ENCODE measurements around the gene IMMP2L.

The IMMP2L gene

GRCh38 chr7:111438369-111439289, 123.7 kb downstream of the IMMP2L start:
- Histone ChIP-seq H3K9ac (ENCODE audit: low read depth, low read length) (no peak overlapping the region), H3K27me3 (ENCODE audit: control insufficient read depth, insufficient read depth, low read length) (no peaks in the 10 kb centered on the region), H3K36me3 (ENCODE audit: control insufficient read depth, insufficient read depth, low read length) (no peaks in the 10 kb centered on the region), H3K4me3 (ENCODE audit: low read depth, low read length) (no peak overlapping the region), H3K9me3 (ENCODE audit: control insufficient read depth, insufficient read depth, low read length) (no peaks in the 10 kb centered on the region), H3K4me1 (ENCODE audit: control insufficient read depth, insufficient read depth, low read length) (no peaks in the 10 kb centered on the region)

DNA sequence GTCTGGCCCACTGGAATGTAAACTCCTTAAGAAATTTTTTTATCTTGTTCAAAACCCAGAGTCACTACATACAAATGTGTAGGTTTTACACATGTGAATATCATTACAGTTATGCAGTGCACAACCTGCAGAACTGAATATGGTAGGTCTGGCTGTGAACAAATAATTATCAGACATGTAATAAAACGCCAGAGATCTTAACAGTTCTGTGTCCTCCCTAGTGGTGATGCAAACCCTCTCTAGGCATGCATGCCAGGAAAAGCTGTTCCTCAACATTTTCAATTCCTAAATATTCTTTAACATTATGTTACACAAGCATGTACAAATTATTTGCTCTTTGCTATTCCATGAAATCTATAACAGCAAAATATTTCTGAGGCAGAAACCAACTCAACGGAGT, 124.6 kb downstream of the IMMP2L start:
- Histone ChIP-seq H3K4me1 (ENCODE audit: control insufficient read depth, insufficient read depth, low read length) (no peaks in the 10 kb centered on the region), H3K36me3 (ENCODE audit: control insufficient read depth, insufficient read depth, low read length) (no peaks in the 10 kb centered on the region), H3K9me3 (ENCODE audit: control insufficient read depth, insufficient read depth, low read length) (no peaks in the 10 kb centered on the region), H3K9ac (ENCODE audit: low read depth, low read length) (no peak overlapping the region), H3K4me3 (ENCODE audit: low read depth, low read length) (no peak overlapping the region), H3K27me3 (ENCODE audit: control insufficient read depth, insufficient read depth, low read length) (no peaks in the 10 kb centered on the region)

GRCh38 chr7:111436608-111437007, 125.7 kb downstream of the IMMP2L start:
- no peaks in the 10 kb centered on the region for H3K9me3 ChIP-seq (ENCODE audit: control insufficient read depth, insufficient read depth, low read length)
- no peaks in the 10 kb centered on the region for H3K36me3 ChIP-seq (ENCODE audit: control insufficient read depth, insufficient read depth, low read length)

GRCh38 chr7:111433426-111433825, 128.9 kb downstream of the IMMP2L start:
- Histone ChIP-seq H3K9ac (ENCODE audit: low read depth, low read length) (no peak overlapping the region), H3K4me1 (ENCODE audit: control insufficient read depth, insufficient read depth, low read length) (no peaks in the 10 kb centered on the region), H3K9me3 (ENCODE audit: control insufficient read depth, insufficient read depth, low read length) (no peaks in the 10 kb centered on the region), H3K27me3 (ENCODE audit: control insufficient read depth, insufficient read depth, low read length) (no peaks in the 10 kb centered on the region), H3K36me3 (ENCODE audit: control insufficient read depth, insufficient read depth, low read length) (no peaks in the 10 kb centered on the region), H3K4me3 (ENCODE audit: low read depth, low read length) (no peak overlapping the region)

More at GRCh38 chr7:111436608-111437007, 125.7 kb downstream of the IMMP2L start:
- H3K4me1 ChIP-seq (ENCODE audit: control insufficient read depth, insufficient read depth, low read length), result no peaks in the 10 kb centered on the region
- no peaks in the 10 kb centered on the region for H3K27me3 ChIP-seq (ENCODE audit: control insufficient read depth, insufficient read depth, low read length)
- no peak overlapping the region for H3K4me3 ChIP-seq (ENCODE audit: low read depth, low read length)
- H3K9ac ChIP-seq (ENCODE audit: low read depth, low read length), result no peak overlapping the region

- Histone ChIP-seq H3K4me1 (ENCODE audit: control insufficient read depth, insufficient read depth, low read length) (no peaks in the 10 kb centered on the region), H3K27me3 (ENCODE audit: control insufficient read depth, insufficient read depth, low read length) (no peaks in the 10 kb centered on the region), H3K36me3 (ENCODE audit: control insufficient read depth, insufficient read depth, low read length) (no peaks in the 10 kb centered on the region), H3K9me3 (ENCODE audit: control insufficient read depth, insufficient read depth, low read length) (no peaks in the 10 kb centered on the region), H3K4me3 (ENCODE audit: low read depth, low read length) (no peak overlapping the region), H3K9ac (ENCODE audit: low read depth, low read length) (no peak overlapping the region)
Measured at GRCh38 chr7:111429781-111430180, 132.5 kb downstream of the IMMP2L start.

DNA sequence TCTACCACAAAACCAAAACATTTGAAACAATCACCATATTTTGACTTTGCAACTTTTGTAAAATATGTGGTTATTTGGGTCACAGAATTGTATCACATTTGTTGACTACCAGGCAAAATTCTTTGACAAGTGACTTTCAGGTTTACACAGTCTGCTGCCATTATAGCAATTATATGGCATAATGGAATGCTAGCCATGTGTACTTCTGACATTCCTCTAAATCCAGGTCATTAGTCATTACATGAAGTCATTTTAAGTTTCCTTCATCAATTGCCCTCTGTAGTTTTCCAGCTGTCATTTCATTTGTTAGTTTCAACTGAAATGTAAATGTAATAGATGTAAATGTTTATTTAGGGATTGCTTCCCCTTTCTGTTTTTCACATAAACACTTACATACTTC, 137.5 kb downstream of the IMMP2L start:
- no peaks in the 10 kb centered on the region for H3K36me3 ChIP-seq (ENCODE audit: control insufficient read depth, insufficient read depth, low read length)

DNA sequence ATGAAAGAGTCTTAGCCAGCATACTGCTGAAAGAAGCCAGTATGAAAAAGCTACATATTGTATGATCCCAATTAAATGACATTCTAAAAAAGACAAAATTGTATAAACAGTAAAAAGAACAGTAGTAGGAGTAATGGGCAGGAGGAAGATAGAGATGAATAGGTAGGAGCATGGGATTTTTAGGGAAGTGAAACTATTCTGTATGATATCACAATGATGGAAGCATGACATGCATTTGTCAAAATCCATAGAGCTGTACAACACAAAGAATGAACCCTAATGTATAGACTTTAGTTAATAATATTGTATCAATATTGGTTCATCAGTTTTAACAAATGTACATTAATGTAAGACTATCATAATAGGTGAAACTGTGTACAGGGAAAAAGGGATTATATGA, 147.9 kb downstream of the IMMP2L start:
- Histone ChIP-seq H3K4me1 (ENCODE audit: control insufficient read depth, insufficient read depth, low read length) (peaks cover 2% of the 10 kb centered on the region), H3K4me3 (ENCODE audit: low read depth, low read length) (no peak overlapping the region), H3K9ac (ENCODE audit: low read depth, low read length) (no peak overlapping the region), H3K27me3 (ENCODE audit: control insufficient read depth, insufficient read depth, low read length) (no peaks in the 10 kb centered on the region), H3K9me3 (ENCODE audit: control insufficient read depth, insufficient read depth, low read length) (no peaks in the 10 kb centered on the region), H3K36me3 (ENCODE audit: control insufficient read depth, insufficient read depth, low read length) (no peaks in the 10 kb centered on the region)

More for the DNA sequence above, 137.5 kb downstream of the IMMP2L start:
- H3K27me3 ChIP-seq (ENCODE audit: control insufficient read depth, insufficient read depth, low read length), result no peaks in the 10 kb centered on the region
- no peak overlapping the region for H3K9ac ChIP-seq (ENCODE audit: low read depth, low read length)
- H3K4me1 ChIP-seq (ENCODE audit: control insufficient read depth, insufficient read depth, low read length), result no peaks in the 10 kb centered on the region
- no peak overlapping the region for H3K4me3 ChIP-seq (ENCODE audit: low read depth, low read length)
- no peaks in the 10 kb centered on the region for H3K9me3 ChIP-seq (ENCODE audit: control insufficient read depth, insufficient read depth, low read length)

GRCh38 chr7:111413739-111414138, 148.6 kb downstream of the IMMP2L start:
- no peak overlapping the region for H3K4me3 ChIP-seq (ENCODE audit: low read depth, low read length)
- no peaks in the 10 kb centered on the region for H3K9me3 ChIP-seq (ENCODE audit: control insufficient read depth, insufficient read depth, low read length)
- H3K9ac ChIP-seq (ENCODE audit: low read depth, low read length), result no peak overlapping the region
- H3K27me3 ChIP-seq (ENCODE audit: control insufficient read depth, insufficient read depth, low read length), result no peaks in the 10 kb centered on the region
- H3K4me1 ChIP-seq (ENCODE audit: control insufficient read depth, insufficient read depth, low read length), result peaks cover 2% of the 10 kb centered on the region
- H3K36me3 ChIP-seq (ENCODE audit: control insufficient read depth, insufficient read depth, low read length), result no peaks in the 10 kb centered on the region

DNA sequence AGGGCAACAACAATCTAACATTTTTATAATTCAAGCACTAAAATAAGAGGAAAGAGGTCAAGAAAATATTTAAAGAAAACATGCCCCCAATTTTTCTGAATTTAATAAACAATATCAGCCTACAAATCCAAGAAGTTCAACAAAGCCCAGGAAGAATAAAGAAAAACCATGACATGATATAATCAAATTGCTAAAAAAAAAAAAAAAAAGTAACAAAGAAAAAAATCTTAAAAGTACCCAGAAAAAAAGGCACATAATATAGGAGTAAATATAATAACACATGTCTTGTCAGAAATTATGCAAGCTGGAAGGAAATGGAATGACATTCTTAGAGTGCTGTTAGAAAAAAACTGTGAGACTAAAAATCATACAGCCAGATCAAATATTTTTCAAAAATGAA, 151.4 kb downstream of the IMMP2L start:
- no peaks in the 10 kb centered on the region for H3K9me3 ChIP-seq (ENCODE audit: control insufficient read depth, insufficient read depth, low read length)
- no peaks in the 10 kb centered on the region for H3K27me3 ChIP-seq (ENCODE audit: control insufficient read depth, insufficient read depth, low read length)
- no peaks in the 10 kb centered on the region for H3K36me3 ChIP-seq (ENCODE audit: control insufficient read depth, insufficient read depth, low read length)
- H3K4me3 ChIP-seq (ENCODE audit: low read depth, low read length), result no peak overlapping the region
- H3K4me1 ChIP-seq (ENCODE audit: control insufficient read depth, insufficient read depth, low read length), result peaks cover 2% of the 10 kb centered on the region
- no peak overlapping the region for H3K9ac ChIP-seq (ENCODE audit: low read depth, low read length)

DNA sequence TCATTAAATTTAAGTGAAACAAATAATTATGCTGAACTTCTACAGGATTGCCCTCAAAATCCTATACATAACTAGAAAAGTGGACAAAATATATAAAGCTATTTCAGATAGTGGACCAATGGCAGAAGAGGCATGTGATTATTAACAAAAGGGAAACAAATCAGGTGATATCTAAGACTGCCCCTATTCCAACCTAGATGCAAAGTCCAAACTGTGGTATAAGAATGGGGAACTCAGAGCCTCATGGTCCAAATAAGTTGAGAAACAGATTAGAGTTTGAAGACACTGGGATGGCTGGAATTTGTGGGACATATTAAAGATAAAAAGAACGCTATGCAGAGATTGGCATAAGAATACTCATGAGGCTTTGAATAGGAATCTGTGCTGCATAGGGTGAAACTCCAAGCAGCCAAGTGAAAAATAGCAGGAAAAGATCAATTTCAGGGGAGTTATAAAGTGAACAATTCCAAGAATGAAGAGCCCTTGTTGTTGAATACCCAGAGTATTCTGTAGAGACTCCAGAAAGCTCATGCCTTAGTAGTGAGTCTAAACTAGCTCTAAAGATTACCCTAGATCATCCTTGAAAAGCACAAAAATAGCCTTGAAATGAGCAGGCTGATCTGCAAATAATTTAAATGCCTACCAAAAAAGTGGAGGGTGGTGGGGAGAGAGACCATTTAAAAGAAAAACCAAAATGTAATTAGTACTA, 152.4 kb downstream of the IMMP2L start:
- H3K4me1 ChIP-seq (ENCODE audit: control insufficient read depth, insufficient read depth, low read length), result peaks cover 2% of the 10 kb centered on the region
- H3K27me3 ChIP-seq (ENCODE audit: control insufficient read depth, insufficient read depth, low read length), result no peaks in the 10 kb centered on the region
- no peak overlapping the region for H3K4me3 ChIP-seq (ENCODE audit: low read depth, low read length)
- H3K9ac ChIP-seq (ENCODE audit: low read depth, low read length), result no peak overlapping the region
- no peaks in the 10 kb centered on the region for H3K9me3 ChIP-seq (ENCODE audit: control insufficient read depth, insufficient read depth, low read length)
- no peaks in the 10 kb centered on the region for H3K36me3 ChIP-seq (ENCODE audit: control insufficient read depth, insufficient read depth, low read length)

DNA sequence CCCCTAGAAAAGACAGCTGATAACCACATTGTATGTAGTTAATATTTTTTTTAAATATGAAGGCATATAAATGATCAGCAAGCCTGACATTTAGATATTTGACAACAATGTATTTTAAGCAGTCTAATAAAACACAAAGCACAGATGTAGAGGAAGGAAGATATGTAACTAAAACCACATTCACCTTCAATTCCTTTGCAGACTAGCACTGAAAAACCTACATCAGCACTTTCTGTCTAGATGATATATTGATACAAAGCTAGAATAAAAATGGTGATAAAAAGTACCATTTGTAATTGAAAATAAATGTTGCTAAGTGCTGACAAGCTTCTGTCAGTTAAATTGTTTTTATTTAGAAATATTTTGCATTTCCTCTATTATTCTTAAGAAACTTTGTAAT, 153.6 kb downstream of the IMMP2L start:
- Histone ChIP-seq H3K4me1 (ENCODE audit: control insufficient read depth, insufficient read depth, low read length) (no peaks in the 10 kb centered on the region), H3K4me3 (ENCODE audit: low read depth, low read length) (no peak overlapping the region), H3K9me3 (ENCODE audit: control insufficient read depth, insufficient read depth, low read length) (no peaks in the 10 kb centered on the region), H3K9ac (ENCODE audit: low read depth, low read length) (no peak overlapping the region), H3K36me3 (ENCODE audit: control insufficient read depth, insufficient read depth, low read length) (no peaks in the 10 kb centered on the region), H3K27me3 (ENCODE audit: control insufficient read depth, insufficient read depth, low read length) (no peaks in the 10 kb centered on the region)

- no peaks in the 10 kb centered on the region for H3K9me3 ChIP-seq (ENCODE audit: control insufficient read depth, insufficient read depth, low read length)
- H3K4me1 ChIP-seq (ENCODE audit: control insufficient read depth, insufficient read depth, low read length), result no peaks in the 10 kb centered on the region
- H3K9ac ChIP-seq (ENCODE audit: low read depth, low read length), result no peak overlapping the region
- no peaks in the 10 kb centered on the region for H3K27me3 ChIP-seq (ENCODE audit: control insufficient read depth, insufficient read depth, low read length)
- no peaks in the 10 kb centered on the region for H3K36me3 ChIP-seq (ENCODE audit: control insufficient read depth, insufficient read depth, low read length)
- no peak overlapping the region for H3K4me3 ChIP-seq (ENCODE audit: low read depth, low read length)
Measured at GRCh38 chr7:111407258-111407657, 155.0 kb downstream of the IMMP2L start.
